Transverse colon (tissue), 4 donors: ENCODE measurements around the gene TBCA.

ENCODE experiments used
- EP300 ChIP-seq: sonication (generic); formaldehyde crosslinking; IDR thresholded peaks from one replicate; pipeline ENCODE4 v1.6.1; 2017; ENCODE audit warnings: antibody characterized with exemption, low read depth
- POLR2A ChIP-seq: fragments of 450-650 bp; IDR thresholded peaks from one replicate; pipeline ENCODE4 v1.6.1; 2016; ENCODE audit warnings: antibody characterized with exemption, mild to moderate bottlenecking, moderate library complexity
- POLR2AphosphoS5 ChIP-seq, 3 donors: sonication (generic); formaldehyde crosslinking; IDR thresholded peaks; one replicate each; pipeline ENCODE4 v1.6.1; 2016; ENCODE audit warnings: antibody characterized with exemption in 3 of 3
- TF ChIP-seq, protein P1 (sequence below), 5 experiments: fragments of 200-600 bp in 3 of 5; fragments of 450-650 bp in 2 of 5; sonication (generic) in 3 of 5; IDR thresholded peaks; 1 replicate in 2 of 5; 2 replicates in 3 of 5; pipeline ENCODE4 v1.5.1; 2016 to 2017; ENCODE audit warnings: antibody characterized with exemption in 5 of 5, inconsistent platforms in 3 of 5, mild to moderate bottlenecking in 2 of 5, moderate library complexity in 1 of 5

DNA sequence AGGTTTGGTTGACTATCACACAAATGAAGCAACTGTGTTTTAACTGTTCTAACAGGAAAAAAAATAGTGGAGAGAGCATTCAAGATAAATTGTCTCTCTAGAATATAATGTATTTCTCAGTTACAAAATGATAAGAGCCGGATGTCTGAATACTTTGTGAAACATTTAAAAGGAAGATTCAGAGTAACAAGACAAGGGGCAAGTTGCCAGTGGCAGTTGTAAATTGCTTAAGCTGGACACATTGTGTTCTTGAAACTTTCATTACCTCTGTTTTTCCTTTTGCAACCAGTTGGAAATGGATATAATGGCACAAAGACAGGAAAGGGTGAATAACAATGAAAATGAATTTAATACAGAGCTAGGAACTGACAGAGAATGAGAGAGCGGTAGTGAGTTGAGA, 15.2 kb upstream of the TBCA start:
- TF ChIP-seq, protein P1, sequence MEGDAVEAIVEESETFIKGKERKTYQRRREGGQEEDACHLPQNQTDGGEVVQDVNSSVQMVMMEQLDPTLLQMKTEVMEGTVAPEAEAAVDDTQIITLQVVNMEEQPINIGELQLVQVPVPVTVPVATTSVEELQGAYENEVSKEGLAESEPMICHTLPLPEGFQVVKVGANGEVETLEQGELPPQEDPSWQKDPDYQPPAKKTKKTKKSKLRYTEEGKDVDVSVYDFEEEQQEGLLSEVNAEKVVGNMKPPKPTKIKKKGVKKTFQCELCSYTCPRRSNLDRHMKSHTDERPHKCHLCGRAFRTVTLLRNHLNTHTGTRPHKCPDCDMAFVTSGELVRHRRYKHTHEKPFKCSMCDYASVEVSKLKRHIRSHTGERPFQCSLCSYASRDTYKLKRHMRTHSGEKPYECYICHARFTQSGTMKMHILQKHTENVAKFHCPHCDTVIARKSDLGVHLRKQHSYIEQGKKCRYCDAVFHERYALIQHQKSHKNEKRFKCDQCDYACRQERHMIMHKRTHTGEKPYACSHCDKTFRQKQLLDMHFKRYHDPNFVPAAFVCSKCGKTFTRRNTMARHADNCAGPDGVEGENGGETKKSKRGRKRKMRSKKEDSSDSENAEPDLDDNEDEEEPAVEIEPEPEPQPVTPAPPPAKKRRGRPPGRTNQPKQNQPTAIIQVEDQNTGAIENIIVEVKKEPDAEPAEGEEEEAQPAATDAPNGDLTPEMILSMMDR (IDR thresholded peaks at IDR 0.05) = no peak
- TF ChIP-seq POLR2A (no peak), EP300 (no peak), POLR2AphosphoS5 (IDR thresholded peaks at IDR 0.05) (no peak)
